ENCODE measurements around the gene ATP11A. TPM values are rescaled to one million over a fixed set of nuclear protein-coding genes. Genes with fewer than 3 reads are reported as not detected.

ATP11A gene
- total RNA-seq (10 to 100 TPM in 2 of 4 donors, 1 to 10 TPM in 2; 9.6 to 22.9 (median 15.9) TPM), polyA plus RNA-seq (1 to 10 TPM in 2 of 3 donors, under 1 TPM in 1; 0.69 to 8.5 (median 3.0) TPM)

DNA sequence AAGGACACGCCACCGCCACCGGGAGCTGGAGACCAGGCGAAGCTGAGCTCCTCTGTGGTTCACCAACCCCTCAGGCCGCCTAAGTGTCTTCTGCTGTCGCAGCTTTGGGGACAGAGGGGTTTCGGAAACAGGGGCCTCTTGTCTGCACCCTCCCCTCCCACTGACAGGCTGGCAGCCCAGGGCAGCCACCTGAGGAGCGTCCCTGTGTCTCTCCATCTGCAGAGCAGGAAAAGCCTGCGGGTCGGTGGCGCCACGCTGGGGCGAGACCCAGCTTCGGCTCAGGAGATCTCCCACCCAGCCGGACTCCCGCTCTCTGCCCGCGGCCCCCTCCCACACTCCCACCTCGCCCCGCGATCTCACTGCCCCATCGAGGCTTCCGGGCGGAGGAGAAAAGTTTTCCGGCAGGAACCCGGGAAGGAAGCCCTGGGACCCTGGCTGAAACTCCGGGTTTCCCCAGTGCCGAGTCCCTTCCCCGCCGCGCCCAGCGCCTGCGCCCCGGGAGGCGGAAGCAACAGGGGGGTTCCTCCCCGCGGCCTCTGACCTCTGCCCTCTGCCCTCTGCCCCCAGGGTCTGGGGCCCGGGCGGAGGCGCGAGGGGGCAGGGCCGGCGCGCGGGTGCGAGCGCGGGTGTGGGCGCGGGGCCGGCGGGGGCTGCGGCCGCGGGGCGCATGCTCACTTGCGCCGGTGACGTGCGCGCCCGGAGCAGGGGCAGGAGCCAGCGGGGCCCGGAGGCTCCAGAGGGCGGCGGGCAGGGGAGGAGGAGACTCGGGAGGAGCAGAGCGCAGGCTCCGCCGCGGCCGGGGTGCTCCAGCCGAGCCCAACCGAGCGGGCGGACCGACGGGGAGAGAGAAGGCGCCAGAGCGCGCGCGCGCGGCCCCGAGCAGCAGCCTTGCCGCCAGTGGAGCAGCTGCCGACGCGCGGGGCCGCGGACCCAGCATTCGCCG lies at the start of gene ATP11A:
Gene ATP11A, plus strand, starts transcription at position 736 of the 943 bp plus-strand sequence. CDS start 379 bp downstream, outside the sequence.
- H3K36me3 ChIP-seq: no peaks in the 10 kb centered on the region
- H3K27ac ChIP-seq: peak within 1 kb of the TSS; percentile 87 to 95 (median 94)
- TF ChIP-seq, protein P1, sequence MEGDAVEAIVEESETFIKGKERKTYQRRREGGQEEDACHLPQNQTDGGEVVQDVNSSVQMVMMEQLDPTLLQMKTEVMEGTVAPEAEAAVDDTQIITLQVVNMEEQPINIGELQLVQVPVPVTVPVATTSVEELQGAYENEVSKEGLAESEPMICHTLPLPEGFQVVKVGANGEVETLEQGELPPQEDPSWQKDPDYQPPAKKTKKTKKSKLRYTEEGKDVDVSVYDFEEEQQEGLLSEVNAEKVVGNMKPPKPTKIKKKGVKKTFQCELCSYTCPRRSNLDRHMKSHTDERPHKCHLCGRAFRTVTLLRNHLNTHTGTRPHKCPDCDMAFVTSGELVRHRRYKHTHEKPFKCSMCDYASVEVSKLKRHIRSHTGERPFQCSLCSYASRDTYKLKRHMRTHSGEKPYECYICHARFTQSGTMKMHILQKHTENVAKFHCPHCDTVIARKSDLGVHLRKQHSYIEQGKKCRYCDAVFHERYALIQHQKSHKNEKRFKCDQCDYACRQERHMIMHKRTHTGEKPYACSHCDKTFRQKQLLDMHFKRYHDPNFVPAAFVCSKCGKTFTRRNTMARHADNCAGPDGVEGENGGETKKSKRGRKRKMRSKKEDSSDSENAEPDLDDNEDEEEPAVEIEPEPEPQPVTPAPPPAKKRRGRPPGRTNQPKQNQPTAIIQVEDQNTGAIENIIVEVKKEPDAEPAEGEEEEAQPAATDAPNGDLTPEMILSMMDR (IDR thresholded peaks at IDR 0.05): no peak
- peak; percentile 80 to 97 (median 88) for TF ChIP-seq POLR2AphosphoS5 (IDR thresholded peaks at IDR 0.05)
- TF ChIP-seq POLR2A (IDR thresholded peaks at IDR 0.05): peak in 1 of 2 donors; percentile 14
- TF ChIP-seq EP300 (IDR thresholded peaks at IDR 0.05): no peak
- no peaks in the 10 kb centered on the region for H3K9me3 ChIP-seq
- H3K4me1 ChIP-seq: peaks cover 0 to 48% (median 33%) of the 10 kb centered on the region in 4 donors
- 3 to 4% methylated on average over 95 of the region's 95 CpGs for WGBS, 2 donors
- H3K4me3 ChIP-seq: peak within 1 kb of the TSS; percentile 77 to 99 (median 88)
- no peaks in the 10 kb centered on the region for H3K27me3 ChIP-seq
- intact Hi-C loops (cut with DNase I): loop anchor here (1.0 to 10.0 kb wide), 4 partner anchors 22 to 465 kb away; partner anchors contain the start of genes PROZ and TUBGCP3
- peak; percentile 97 for DNase-seq

DNA sequence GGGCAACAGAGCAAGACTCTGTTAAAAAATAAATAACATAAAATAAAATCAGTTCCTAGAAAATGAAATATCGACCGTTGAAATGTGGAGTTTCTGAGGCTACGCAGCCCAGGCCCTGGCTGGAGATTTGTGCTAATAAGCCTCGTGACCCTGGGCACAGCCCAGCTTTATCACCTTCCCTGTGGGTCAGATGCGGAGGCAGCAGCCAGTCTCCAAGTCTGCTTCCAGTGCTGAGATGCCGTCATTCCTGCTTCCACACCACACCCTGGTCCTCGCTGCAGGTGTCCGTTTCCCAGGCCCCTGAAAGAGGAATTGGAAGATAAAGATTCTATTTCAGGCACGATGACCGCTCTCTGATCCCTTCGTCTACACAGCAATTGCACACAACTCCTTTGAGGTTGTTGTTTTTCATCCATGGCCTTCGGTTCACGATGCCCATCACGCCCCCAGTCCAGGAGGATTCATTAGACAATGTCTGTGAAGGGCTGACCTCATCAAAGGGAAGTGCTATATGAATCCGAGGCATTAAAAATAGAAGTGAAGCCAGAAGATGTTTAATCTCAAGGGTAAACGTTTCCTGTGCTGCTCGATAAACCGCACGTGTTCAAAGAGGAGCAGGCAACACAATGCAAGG lies 48.3 kb upstream of the ATP11A start:
- no peaks in the 10 kb centered on the region for H3K27me3 ChIP-seq
- no peak for TF ChIP-seq EP300 (IDR thresholded peaks at IDR 0.05)
- TF ChIP-seq, protein P1 (IDR thresholded peaks at IDR 0.05): no peak
- TF ChIP-seq POLR2AphosphoS5 (IDR thresholded peaks at IDR 0.05): no peak
- no peak for TF ChIP-seq POLR2A (IDR thresholded peaks at IDR 0.05)
- H3K27ac ChIP-seq: no peak overlapping the region
- peaks cover 0 to 19% (median 12%) of the 10 kb centered on the region in 4 donors for H3K4me1 ChIP-seq
- H3K36me3 ChIP-seq: no peaks in the 10 kb centered on the region
- WGBS, 2 donors: 84 to 92% methylated on average over 19 of the region's 19 CpGs
- intact Hi-C loops (cut with DNase I): no loop called here
- DNase-seq: no peak
- H3K4me3 ChIP-seq: no peak overlapping the region
- no peaks in the 10 kb centered on the region for H3K9me3 ChIP-seq

DNA sequence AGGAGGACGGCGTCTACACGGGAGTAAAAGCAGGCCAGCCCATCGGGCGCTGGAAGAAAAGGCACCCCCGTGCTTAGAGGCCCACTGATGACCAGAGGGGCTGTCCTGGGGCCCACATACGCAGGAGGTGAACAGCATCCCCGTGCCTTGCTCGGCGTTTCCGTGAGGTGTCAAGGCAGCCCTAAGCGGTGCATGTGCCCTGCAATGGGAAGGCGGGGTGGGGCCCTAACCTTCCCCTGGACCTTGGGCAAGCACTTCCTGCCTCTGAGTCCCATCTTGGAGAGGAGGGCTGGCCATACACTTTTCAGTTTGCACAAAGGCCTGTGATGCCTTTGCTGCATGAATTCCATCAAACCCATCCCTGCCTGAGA lies 47.8 kb upstream of the ATP11A start:
- H3K27me3 ChIP-seq: no peaks in the 10 kb centered on the region
- no peak for DNase-seq
- intact Hi-C loops (cut with DNase I): no loop called here
- H3K27ac ChIP-seq: no peak overlapping the region
- TF ChIP-seq EP300 (IDR thresholded peaks at IDR 0.05) (no peak), POLR2AphosphoS5 (IDR thresholded peaks at IDR 0.05) (no peak), POLR2A (IDR thresholded peaks at IDR 0.05) (no peak)
- TF ChIP-seq, protein P1 (IDR thresholded peaks at IDR 0.05): no peak
- H3K4me1 ChIP-seq: peaks cover 0 to 16% (median 11%) of the 10 kb centered on the region in 4 donors
- H3K9me3 ChIP-seq: no peaks in the 10 kb centered on the region
- no peaks in the 10 kb centered on the region for H3K36me3 ChIP-seq
- no peak overlapping the region for H3K4me3 ChIP-seq
- WGBS, 2 donors: 90 to 92% methylated on average over 13 of the region's 13 CpGs

DNA sequence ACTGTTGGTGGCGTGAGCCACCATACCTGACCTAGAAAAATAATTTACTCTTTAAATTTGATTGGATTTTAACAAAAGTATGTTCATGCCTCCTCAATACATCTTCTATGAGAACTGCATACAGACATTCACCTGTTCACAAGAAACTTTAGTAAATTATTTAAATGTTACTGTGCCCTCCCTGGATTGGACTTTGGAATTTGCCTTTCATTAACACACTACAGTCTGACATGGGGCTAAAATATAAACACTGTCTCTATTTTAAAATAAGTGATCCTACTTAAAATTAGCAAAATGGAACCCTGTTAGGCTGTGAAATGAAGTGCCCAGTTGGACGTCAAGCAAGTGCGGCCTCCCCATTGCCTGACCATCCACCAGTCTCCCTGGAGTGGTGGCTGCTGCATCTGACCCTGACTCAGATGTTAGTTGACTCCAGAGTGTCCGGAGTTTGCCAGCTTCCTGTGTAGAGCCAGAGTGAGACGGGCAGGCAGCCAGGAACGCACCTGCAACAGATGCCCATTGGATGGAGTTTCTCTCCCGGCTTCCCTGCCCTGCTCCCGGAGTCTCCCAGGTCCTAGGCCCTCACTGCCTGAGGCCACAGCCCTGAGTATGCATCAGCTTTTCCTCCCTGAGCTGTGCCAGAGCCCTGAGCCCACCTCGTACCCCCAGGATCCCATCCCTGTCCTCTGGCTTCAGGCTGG lies 45.9 kb upstream of the ATP11A start:
- intact Hi-C loops (cut with DNase I): no loop called here
- TF ChIP-seq POLR2AphosphoS5 (IDR thresholded peaks at IDR 0.05): no peak
- TF ChIP-seq, protein P1 (IDR thresholded peaks at IDR 0.05): no peak
- no peak for TF ChIP-seq POLR2A (IDR thresholded peaks at IDR 0.05)
- TF ChIP-seq EP300 (IDR thresholded peaks at IDR 0.05): no peak
- Histone ChIP-seq H3K9me3 (no peaks in the 10 kb centered on the region), H3K27me3 (no peaks in the 10 kb centered on the region), H3K36me3 (no peaks in the 10 kb centered on the region), H3K4me3 (no peak overlapping the region), H3K27ac (no peak overlapping the region), H3K4me1 (peaks cover 0 to 3% (median 0%) of the 10 kb centered on the region in 4 donors)
- no peak for DNase-seq
- 40 to 78% methylated on average over 9 of the region's 9 CpGs for WGBS, 2 donors

Measured in sigmoid colon (tissue), 7 donors.